ENCODE results near the gene MTHFD2L.
"Not testable (repeated sequence)": the region's sequence is repeated elsewhere in the genome, so short reads cannot be mapped to it uniquely, and the experiment has no call there.

The MTHFD2L gene

DNA sequence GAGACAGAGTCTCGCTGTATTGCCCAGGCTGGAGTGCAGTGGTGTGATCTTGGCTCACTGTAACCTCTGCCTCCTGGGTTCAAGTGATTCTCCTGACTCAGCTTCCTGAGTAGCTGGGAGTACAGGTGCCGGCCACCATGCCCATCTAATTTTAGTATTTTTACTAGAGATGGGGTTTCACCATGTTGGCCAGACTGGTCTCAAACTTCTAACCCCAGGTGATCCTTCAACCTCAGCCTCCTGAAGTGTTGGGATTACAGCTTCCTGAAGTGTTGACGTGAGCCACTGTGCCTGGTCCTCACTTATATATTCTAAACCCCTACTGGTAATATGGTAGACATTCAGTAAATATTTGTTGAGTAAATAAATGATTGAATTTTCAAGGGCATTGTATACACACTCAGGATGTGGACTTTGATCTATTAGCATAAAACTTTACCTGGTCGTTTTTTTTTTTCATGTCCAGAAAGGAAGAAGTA, 33.0 kb downstream of the MTHFD2L start:
- DNase-seq, result no peak

DNA sequence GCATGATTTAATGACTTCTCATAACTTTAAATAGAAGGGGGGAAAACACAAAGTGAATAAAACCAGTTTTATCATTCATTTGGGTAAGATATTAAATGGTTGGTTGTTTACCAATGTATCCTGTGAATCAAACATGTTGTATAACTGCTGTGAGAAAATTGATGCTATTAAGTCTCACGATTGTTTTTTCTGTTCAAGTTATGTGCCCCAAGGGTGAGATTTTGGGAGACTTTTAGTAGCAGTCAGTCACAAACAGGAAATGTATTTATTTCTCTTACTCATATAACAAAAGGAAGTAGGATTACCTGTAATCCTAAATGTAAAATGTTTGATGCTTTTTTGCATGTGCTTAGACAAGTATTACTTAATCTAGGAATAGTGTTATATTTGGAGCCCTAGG, 39.2 kb downstream of the MTHFD2L start:
- no peak for DNase-seq

DNA sequence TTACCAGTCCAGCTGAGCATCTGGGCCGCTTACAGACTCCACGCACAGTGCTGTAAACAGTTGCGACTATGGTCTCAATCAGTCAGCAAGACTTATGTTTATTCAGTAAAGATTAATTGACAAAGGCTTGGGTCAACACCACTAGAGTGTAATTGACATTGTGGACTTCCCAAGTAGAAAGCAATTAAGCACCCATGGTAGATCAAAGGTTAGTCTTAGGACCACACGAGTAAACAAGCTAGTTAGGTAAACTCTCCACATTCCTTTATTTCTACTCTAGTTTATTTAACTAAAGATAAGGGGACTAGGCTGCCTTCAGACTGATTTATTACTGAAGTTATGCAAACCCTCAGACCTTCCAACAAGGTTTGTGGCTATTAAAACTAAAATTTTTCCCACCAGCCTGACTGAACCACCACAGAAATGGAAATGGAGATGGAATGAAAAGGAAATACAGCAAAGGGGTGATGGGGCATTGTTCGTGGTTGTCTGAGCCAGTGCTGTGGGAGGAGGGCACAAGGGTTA, 44.2 kb downstream of the MTHFD2L start:
- no peak for DNase-seq

DNA sequence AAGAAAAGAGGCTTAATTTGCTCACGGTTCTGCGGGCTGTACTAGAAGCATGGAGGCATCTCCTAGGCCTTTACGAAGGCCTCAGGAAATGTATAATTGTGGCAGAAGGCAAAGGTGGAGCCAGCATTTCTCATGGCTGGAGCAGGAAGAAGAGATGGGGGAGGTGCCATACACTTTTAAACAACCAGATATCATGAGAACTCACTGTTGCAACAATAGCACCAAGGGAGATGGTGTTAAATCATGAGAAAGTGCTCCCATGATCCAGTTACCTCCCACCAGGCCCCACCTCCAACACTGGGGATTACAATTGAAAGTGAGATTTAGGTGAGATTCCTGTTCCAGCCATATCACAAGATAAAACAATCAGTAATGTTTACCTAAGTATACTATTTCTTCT, 45.5 kb downstream of the MTHFD2L start:
- no peak for DNase-seq

DNA sequence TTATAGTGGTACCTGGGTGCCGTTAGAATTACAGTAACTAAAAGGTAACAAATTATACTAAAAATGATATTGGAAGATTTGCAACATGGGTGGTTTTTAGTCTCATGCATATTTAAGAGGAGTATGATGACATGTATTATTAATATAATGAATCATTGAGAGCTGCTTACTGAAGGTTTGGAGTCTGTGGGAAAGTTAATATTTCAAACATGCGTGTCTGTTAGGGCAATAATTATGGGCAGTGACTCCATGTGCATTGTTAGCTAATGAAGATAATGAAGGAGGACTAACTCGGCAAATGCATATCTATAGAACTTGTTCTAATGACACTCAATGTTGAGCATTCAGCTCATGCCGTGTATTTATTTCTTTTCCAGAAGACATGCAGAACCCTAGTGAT, 47.1 kb downstream of the MTHFD2L start:
- DNase-seq, result no peak

DNA sequence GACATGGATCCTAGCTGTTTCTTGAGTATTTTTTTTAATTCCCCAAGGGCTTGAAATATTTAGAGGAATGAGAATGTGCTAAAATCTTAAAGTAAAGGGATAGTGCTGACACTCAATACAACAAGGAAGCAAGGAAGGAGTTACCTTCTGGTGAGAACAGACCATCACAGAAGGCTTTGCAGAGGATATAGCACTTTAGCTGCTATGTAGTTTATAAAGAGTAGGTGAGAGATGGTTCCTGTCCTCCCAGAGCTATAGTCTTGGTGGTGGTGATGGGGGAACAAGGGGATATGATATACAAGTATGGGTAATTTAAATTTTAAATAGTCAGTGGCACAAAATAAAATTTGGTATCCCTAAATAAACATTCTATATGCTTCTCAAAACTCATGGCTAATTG, 47.6 kb downstream of the MTHFD2L start:
- no peak for DNase-seq

DNA sequence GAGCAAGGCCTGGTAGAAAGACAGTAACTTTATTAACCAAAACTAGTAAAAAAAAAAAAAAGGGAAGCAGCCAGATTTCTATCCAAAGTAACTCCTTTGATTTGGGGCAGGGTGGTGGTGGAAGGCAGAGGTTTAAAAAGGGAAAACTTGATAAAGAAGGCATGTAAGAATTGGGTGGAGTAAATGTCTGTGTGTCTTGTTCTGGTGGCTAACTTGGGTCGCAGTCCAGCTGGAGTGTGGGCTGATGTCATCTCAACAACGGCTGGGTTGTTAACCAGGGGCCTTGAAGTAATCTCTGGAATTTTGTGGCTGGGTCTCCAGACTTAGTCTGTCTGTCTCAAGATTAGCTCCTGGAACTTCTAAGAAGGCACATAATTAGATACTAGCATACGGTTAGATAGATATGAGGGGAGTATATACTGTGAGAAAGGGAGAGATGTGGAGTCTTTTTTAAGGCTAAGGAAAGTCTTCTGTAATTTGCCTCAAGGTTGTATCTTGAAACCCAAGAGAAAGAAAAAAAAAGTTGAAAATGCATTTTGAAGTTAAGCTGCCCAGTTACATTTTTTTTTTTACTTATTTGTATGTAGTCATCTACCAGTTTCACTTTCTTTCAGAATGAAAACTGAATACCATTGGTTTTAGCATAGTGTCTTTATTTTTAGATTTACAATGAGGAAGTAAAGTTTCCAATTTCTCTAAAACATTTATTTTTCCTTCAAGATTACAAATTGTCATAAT, 48.3 kb downstream of the MTHFD2L start:
- no peak for DNase-seq

DNA sequence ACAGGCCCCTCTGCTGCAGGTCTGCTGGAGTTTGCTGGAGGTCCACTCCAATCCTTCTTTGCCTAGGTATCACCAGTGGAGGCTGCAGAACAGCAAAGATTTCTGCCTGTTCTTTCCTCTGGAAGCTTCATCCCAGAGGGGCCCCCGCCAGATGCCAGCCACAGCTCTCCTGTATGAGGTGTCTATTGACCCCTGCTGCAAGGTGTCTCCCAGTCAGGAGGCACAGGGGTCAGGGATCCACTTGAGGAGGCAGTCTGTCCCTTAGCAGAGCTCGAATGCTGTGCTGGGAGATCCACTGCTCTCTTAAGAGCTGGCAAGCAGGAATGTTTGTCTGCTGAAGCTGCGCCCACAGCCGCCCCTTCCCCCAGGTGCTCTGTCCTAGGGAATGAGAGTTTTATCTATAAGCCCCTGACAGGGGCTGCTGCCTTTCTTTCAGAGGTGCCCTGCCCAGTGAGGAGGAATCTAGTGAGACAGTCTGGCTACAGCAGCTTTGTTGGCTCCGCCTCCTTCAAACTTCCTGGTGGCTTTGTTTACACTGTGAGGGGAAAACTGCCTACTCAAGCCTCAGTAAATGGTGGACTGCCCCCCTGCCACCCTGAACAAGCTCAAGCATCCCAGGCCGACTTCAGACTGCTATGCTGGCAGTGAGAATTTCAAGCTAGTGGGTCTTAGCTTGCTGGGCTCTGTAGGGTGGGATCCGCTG, 56.7 kb downstream of the MTHFD2L start:
- DNase-seq, result not testable (repeated sequence)

DNA sequence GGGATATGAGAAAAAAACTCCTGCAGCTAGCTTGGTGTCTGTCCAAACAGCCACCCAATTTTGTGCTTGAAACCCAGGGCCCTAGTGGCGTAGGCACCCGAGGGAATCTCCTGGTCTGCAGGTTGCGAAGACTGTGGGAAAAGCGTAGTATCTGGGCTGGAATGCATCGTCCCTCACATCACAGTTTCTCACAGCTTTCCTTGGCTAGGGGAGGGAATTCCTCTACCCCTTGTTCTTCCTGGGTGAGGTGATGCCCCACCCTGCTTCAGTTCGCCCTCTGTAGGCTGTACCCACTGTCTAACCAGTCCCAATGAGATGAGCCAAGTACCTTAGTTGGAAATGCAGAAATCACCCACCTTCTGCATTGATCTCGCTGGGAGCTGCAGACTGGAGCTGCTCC, 57.3 kb downstream of the MTHFD2L start:
- not testable (repeated sequence) for DNase-seq

DNA sequence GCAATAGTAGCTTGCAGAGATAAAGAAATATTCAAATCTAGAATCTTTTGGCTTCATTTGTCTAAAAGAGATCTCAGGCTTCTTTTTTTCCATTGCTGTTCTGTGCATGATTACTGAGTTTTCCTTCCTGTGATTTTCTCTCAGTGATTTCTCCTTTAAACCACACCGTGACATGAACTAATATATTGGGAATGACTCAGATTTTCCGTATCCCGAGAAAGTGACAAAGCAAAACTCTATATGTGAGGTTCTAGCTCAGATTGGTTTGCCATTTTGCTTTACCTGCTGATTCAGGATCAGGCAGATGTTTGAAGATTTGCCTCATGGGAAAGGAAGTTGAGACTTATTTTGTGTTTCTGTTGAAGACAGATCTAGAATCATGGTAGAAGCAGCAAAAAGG, 59.4 kb downstream of the MTHFD2L start:
- no peak for DNase-seq

DNA sequence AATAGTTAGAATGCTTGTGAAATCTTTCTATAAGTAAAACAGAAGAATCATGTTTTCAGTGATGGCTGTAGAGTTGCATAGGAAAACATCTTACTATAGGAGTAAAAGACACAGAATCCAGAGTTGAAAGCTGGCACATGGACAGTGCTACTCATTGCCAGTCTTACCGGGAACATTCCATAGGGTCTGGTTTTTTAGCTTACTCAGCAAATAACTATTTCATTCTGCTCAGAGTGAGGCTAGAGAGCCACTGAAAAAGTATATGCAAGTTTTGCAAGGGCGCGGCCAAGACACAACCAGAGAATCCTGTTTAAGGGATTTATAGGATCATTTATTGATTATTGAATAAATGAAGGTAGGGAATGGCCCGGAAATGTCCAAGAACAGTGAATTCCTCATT, 60.3 kb downstream of the MTHFD2L start:
- DNase-seq, result no peak

DNA sequence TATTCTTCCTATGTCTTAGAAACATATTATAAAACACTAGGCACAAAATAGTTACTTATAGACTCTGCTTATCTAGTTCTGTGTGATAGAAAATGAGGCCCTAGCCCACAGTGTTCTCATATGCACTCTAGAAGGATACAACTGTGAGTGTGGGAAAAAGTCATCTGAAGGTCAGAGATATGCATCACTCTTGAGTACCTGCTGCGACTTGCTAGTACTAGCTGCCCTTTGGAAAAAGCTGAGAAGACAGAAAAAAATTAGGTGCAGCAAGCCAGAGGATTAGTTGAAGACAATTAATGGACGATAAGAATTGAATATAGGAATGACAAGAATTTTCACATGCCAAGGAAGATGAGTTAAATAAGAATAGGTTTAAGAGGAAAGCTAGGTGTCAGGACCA, 61.3 kb downstream of the MTHFD2L start:
- no peak for DNase-seq

DNA sequence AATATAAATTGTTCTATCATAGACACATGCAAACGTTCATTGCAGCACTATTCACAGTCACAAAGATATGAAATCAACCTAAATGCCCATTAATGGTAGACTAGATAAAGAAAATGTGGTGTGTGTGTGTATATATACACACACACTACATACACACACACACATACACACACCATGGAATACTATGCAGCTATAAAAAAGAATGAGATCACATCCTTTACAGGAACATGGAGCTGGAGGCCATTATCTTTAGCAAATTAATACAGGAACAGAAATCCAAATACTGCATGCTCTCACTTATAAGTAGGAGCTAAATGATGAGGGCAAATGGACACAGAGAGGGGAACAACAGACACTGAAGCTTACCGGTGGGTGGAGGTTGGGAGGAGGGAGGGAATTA, 65.2 kb downstream of the MTHFD2L start:
- no peak for DNase-seq

DNA sequence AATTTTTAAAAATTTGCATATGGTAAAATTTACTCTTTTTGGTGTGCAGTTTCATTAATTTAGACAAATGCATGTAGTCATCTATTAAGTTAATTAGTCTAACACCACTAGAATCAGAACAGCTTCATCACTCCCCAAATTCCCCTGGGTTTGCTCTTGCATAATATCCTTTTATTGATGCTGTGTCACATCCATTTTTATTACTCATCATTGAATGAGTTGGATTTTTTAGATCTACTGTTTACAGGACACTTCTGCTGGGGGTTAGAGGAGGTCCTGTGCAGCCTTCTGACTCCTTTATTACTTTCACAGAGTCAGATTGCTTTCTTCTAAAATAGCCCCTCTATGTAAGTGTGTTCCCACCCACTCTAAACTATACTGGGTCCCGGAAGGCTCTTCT, 65.9 kb downstream of the MTHFD2L start:
- no peak for DNase-seq

DNA sequence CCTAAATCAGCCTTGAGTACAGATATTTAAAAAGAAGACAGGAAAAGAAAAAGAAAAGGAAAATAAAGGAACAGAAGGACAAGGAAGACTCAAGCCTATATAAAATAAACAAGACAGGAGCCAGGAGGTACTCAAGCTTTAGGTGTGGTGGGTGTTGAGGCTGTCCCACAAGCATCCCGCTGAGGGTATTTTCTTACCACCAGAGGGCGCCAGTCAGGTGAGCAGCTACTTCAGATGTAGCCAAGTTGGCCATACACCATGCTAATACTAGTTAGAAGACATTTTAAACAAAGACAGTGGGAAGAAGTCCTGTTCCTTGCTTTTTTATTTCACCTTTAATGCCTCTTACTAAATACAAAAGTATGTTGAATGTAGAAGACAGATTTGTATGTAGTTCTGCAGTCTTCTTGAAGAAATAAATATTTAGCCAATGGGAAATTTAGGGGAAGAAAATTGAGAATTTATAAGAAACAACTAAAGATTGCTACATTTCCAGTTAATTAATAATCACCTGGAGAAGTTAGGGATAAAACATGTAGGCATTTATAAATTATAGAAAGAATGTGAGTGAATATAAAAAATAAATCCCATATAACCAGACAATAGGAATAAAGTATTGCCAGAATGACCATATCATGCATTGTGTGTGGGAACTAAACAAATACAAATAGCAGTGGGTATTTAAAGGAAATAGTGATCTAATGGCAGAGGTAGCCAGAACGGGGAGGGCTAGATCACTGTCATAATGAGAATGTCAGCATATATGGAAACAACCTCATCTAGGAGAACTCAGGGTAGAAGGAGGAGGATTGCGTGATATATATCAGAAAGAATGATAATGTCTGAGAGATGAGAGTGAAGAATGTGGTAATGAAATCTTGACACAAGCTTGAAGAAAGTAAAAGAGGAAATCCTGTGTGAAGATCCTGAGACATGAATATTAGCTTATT, 71.0 kb downstream of the MTHFD2L start:
- DNase-seq, result peak; percentile 0

DNA sequence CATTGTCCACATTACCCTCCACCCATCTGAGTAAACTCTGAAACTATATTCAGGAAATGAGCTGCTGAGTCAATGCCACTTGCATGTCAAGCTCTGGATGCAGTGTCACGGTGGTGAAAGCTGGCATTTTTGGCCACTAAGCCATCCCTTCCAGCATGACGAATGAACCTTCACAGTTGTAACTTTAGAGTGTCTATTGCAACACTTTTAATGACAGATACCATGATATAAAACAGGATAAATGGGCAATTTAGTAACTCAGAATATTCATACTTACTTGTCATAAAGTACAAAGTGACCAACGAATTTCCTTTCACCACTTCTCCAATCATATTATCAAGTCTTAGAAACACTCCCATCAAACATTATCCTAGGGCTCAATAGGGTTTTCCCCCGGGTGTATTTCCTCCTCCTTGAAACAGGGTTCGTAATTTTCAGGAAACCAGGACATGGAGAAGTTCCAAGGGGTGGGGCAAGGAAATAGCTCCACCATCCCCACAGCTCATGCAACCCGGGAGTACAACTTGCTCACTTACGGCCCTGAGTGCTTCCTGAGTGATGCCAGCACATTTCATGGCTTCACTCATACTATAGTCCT, 73.1 kb downstream of the MTHFD2L start:
- no peak for DNase-seq

DNA sequence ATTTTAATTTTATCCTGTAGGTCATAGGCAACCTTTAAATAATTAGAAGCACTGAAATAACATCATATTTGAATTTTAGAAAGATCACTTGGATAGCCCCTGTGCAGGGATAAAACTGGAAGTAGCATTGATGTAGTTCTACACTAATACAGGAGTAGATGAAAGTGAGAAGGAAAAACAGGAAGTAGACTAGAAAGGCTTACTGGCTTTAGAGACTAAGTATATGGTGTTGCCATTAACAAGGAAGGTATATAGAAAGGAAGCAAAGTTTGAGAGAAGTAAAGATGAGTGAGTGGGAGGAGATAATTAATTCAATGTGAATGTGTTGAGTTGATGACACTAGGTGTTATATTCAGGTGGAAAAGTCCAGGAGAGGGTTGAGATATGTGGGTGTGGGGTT, 77.2 kb downstream of the MTHFD2L start:
- DNase-seq, result no peak

DNA sequence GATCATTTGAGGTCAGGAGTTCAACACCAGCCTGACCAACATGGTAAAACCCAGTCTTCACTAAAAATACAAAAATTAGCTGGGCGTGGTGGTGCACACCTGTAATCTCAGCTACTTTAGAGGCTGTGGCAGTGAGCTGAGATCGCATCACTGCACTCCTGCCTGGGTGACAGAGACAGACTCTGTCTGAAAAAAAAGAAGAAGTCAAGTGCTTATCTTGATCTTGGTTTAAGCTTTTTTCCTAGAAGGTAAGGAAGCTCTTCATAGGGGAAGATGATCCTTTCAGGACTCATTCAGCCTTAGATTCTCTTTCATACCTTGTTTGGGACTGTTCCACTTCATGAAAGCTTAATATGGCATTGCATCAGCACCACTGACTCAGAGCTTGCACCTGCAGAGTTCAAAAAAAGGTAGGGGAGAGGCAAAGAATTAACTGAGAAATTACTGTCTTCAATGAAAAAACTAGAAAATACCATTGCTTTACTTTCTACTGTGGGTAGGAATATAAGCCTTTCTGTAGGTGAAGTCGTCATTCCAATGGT, 79.6 kb downstream of the MTHFD2L start:
- DNase-seq, result no peak

DNA sequence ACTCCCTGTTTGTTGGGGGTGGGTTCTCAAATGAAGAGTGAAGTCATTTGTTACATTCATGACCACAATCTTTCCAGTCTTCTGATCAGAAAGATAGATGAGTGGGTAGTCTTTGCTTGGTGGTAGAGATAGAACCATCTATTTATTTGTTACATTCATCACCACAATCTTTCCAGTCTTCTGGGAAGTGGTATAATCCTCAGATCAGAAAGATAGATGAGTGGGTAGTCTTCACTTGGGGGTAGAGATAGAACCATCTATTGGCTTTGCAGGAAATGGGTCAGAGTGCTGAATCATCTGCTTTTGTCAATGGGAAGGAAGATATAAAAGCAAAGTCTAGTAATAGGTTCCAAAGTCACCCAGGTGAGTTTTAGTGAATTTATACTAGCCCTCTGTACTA, 86.1 kb downstream of the MTHFD2L start:
- DNase-seq, result no peak

DNA sequence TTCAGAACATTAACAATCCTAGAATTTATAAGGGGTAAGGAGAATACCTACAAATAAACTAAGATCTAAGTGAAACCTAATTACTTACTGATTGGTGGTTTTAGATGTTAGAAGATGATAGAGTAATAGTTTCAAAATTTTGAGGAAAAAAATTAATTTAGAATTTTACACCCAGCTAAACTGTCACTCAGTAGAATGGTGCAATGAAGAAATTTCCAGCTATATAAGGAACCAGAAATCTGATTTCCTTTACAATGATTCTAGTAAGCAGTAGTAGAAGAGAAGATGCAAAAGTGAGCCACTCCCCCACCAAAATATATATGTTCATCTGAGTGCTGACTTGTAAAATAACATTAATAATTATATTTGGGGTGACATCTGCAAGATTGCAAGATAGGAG, 95.0 kb downstream of the MTHFD2L start:
- no peak for DNase-seq

DNA sequence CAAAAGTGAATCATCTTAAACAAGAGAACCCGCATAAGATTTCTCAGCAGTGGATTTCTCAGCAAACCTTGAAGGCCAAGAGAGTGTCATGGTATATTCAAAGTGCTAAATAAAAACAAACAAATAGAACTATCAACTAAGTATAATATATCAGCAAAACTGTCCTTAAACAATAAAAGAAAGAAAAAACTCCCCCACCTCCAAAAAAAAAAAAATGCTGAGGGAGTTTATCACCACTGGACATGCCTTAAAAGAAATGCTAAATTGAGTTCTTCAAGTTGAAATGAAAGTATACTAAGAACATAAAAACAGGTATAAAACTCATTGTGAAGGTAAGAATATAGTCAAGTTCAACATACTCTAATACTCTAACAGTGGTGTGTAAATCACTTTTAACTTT, 96.5 kb downstream of the MTHFD2L start:
- DNase-seq, result no peak

DNA sequence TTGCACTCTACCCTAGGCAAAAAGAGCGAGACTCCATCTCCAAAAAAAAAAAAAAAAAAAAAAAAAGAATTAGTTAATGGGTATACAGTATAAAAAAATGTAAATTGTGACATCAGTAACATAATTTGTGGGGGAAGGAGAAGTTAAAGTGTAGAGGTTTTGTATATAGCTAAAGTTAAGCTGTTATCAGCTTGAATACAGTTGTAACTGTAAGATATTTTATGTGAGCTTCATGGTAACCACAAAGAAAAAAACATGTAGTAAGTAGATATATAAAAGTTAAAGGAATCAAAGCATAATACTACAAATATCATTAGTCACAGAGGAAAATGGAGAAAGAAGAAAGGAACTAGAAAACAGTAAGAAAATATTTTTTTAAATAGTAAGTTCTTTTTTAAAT, 97.2 kb downstream of the MTHFD2L start:
- DNase-seq, result no peak

DNA sequence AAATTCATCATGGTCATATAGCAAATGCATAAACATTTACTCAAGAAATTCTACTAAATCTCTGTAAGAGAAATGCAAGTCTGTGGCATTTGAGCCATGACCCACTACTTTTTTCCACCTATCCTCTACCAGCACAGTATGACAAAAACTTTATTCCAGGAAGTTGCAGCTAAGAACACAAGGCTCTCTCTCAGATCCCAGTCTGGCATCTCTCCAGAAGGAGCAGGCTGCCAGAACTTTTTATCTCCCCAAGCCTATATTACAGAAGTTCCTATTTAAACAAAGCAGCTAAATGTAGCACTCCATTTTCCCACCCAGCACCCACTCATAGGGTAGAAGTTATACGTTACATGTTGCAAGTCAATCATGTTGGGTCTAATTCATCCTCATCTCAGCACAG, 101.0 kb downstream of the MTHFD2L start:
- no peak for DNase-seq

All from NCI-H2227 treated with DMSO at 0.1 percent for 48 hours (cell line).